Measurements from ENCODE around the gene OVOL1. TPM values are rescaled to one million over a fixed set of nuclear protein-coding genes. Genes with fewer than 3 reads are reported as not detected.

OVOL1 gene
- total and polyA plus RNA-seq, 2 of the 13 experiments (the other 11 are each of a cell fraction or from before 2014, with no cell fraction given), result 0.01 TPM; not detected in 1

DNA sequence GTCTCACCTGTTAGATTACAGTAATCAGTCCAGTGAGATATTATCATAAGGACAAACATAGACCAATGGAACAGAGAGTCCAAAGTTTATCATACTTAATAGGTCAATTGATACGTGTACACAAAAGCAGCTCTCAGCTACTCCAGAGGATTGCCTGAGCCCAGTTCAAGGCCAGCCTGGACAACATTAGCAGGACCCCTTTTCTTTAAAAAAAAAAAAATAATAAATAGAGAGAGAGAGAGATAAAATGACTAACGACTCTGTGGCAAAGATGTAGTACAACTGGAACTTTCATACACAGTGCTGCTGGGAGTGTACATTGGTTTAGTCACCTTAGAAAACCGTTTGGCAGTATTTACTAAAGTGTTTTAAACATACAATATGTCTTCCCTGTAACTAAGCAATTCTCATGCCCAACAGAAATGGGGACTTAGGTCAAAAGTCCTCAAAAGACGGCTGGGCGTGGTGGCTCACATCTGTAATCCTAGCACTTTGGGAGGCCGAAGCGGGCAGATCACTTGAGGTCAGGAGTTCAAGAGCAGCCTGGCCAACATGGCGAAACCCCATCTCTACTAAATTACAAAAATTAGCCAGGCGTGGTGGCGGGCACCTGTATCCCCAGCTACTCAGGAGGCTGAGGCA lies 57.5 kb downstream of the OVOL1 start (continued):
- TF ChIP-seq TEAD3 (CRISPR knock-in tag; optimal IDR thresholded peaks at IDR 0.05; ENCODE audit: borderline replicate concordance) (no peak), ZNF749 (CRISPR knock-in tag; IDR thresholded peaks at IDR 0.05; ENCODE audit: borderline replicate concordance) (no peak), MYNN (CRISPR knock-in tag; IDR thresholded peaks at IDR 0.05; ENCODE audit: low read depth) (no peak), XBP1 (CRISPR knock-in tag; IDR thresholded peaks at IDR 0.05) (no peak), POLR2AphosphoS5 (IDR thresholded peaks at IDR 0.05; ENCODE audit: low read depth, low read length) (no peak), HNF4A (CRISPR knock-in tag; IDR thresholded peaks at IDR 0.05) (peak; percentile 68), ZNF644 (CRISPR knock-in tag; IDR thresholded peaks at IDR 0.05; ENCODE audit: low read depth) (peak; percentile 7; the same call in 1 of the 2 replicates), ARNTL (CRISPR knock-in tag; IDR thresholded peaks at IDR 0.05) (no peak), SIX1 (CRISPR knock-in tag; IDR thresholded peaks at IDR 0.05; ENCODE audit: borderline replicate concordance) (0 out of 2 replicates have a peak, but pooled peaks have one; percentile 9), PHF21A (CRISPR knock-in tag; IDR thresholded peaks at IDR 0.05) (peak; percentile 42; the same call in 1 of the 2 replicates), ZBTB1 (CRISPR knock-in tag; IDR thresholded peaks at IDR 0.05; ENCODE audit: borderline replicate concordance) (no peak), BCL6 (CRISPR knock-in tag; IDR thresholded peaks at IDR 0.05) (peak; percentile 44; the same call in 1 of the 2 replicates), NCOR1 (IDR thresholded peaks at IDR 0.05; ENCODE audit: borderline replicate concordance, low read length) (peak; percentile 83), ASH2L (IDR thresholded peaks at IDR 0.05; ENCODE audit: insufficient read length, low read depth, low read length) (peak; percentile 59), FOXA3 (CRISPR knock-in tag; IDR thresholded peaks at IDR 0.05) (peak; percentile 41), RFX3 (CRISPR knock-in tag; IDR thresholded peaks at IDR 0.05) (no peak), PPARG (CRISPR knock-in tag; conservative IDR thresholded peaks at IDR 0.05) (0 out of 2 replicates have a peak, but pooled peaks have one; percentile 47), SOX5 (CRISPR knock-in tag; IDR thresholded peaks at IDR 0.05; ENCODE audit: borderline replicate concordance) (no peak)
- TF ChIP-seq, protein P1, sequence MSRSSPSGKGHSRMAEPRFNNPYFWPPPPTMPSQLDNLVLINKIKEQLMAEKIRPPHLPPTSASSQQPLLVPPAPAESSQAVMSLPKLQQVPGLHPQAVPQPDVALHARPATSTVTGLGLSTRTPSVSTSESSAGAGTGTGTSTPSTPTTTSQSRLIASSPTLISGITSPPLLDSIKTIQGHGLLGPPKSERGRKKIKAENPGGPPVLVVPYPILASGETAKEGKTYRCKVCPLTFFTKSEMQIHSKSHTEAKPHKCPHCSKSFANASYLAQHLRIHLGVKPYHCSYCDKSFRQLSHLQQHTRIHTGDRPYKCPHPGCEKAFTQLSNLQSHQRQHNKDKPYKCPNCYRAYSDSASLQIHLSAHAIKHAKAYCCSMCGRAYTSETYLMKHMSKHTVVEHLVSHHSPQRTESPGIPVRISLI (CRISPR knock-in tag; IDR thresholded peaks at IDR 0.05; ENCODE audit: borderline replicate concordance), result peak; percentile 69
- TF ChIP-seq, protein P2, sequence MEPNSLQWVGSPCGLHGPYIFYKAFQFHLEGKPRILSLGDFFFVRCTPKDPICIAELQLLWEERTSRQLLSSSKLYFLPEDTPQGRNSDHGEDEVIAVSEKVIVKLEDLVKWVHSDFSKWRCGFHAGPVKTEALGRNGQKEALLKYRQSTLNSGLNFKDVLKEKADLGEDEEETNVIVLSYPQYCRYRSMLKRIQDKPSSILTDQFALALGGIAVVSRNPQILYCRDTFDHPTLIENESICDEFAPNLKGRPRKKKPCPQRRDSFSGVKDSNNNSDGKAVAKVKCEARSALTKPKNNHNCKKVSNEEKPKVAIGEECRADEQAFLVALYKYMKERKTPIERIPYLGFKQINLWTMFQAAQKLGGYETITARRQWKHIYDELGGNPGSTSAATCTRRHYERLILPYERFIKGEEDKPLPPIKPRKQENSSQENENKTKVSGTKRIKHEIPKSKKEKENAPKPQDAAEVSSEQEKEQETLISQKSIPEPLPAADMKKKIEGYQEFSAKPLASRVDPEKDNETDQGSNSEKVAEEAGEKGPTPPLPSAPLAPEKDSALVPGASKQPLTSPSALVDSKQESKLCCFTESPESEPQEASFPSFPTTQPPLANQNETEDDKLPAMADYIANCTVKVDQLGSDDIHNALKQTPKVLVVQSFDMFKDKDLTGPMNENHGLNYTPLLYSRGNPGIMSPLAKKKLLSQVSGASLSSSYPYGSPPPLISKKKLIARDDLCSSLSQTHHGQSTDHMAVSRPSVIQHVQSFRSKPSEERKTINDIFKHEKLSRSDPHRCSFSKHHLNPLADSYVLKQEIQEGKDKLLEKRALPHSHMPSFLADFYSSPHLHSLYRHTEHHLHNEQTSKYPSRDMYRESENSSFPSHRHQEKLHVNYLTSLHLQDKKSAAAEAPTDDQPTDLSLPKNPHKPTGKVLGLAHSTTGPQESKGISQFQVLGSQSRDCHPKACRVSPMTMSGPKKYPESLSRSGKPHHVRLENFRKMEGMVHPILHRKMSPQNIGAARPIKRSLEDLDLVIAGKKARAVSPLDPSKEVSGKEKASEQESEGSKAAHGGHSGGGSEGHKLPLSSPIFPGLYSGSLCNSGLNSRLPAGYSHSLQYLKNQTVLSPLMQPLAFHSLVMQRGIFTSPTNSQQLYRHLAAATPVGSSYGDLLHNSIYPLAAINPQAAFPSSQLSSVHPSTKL (CRISPR knock-in tag; IDR thresholded peaks at IDR 0.05), result peak; percentile 46; the same call in 1 of the 2 replicates
- TF ChIP-seq, protein P3, sequence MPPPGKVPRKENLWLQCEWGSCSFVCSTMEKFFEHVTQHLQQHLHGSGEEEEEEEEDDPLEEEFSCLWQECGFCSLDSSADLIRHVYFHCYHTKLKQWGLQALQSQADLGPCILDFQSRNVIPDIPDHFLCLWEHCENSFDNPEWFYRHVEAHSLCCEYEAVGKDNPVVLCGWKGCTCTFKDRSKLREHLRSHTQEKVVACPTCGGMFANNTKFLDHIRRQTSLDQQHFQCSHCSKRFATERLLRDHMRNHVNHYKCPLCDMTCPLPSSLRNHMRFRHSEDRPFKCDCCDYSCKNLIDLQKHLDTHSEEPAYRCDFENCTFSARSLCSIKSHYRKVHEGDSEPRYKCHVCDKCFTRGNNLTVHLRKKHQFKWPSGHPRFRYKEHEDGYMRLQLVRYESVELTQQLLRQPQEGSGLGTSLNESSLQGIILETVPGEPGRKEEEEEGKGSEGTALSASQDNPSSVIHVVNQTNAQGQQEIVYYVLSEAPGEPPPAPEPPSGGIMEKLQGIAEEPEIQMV (CRISPR knock-in tag; IDR thresholded peaks at IDR 0.05; ENCODE audit: low read depth), result no peak

Data from HepG2 (cell line).